ENCODE measurements around the gene VPS52.

GRCh38 chr6:33312361-33313104, 40.9 kb upstream of the VPS52 start:
- no peak for TF ChIP-seq CTCF (IDR thresholded peaks at IDR 0.05)
- no peak for TF ChIP-seq EZH2 (IDR thresholded peaks at IDR 0.05; ENCODE audit: borderline replicate concordance, insufficient read depth, low read depth, low read length, poor library complexity, severe bottlenecking)

All from B cell (primary cell).